Amniotic stem cell (primary cell): ENCODE measurements around the gene PDE11A.
"Not testable (repeated sequence)": the region's sequence is repeated elsewhere in the genome, so short reads cannot be mapped to it uniquely, and the experiment has no call there.

ENCODE experiments used
- DNase-seq: peaks from one replicate; lab custom pipeline; 2025; lab: John Stamatoyannopoulos, UW

PDE11A gene

GRCh38 chr2:178008636-178009289, 63.8 kb downstream of the PDE11A start:
- no peak for DNase-seq

- DNase-seq, result no peak
Observed at GRCh38 chr2:178006710-178007109, 65.9 kb downstream of the PDE11A start.

- DNase-seq, result no peak
Observed at GRCh38 chr2:178005756-178006155, 66.8 kb downstream of the PDE11A start.

DNA sequence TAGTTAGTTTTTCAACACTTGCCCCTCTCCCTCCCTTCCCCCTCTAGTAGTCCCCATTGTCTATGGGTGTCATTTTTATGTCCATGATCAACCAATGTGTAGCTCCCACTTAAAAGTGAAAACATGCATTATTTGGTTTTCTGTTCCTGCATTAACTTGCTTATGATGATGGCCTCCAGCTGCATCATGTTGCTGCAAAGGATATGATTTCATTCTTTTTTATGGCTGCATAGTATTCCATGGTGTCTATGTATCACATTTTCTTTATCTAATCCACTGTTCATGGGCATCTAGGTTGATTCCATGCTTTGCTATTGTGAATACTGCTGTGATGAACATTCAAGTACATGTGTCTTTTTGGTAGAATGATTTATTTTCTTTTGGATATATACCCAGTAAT, 70.5 kb downstream of the PDE11A start:
- DNase-seq, result no peak

- DNase-seq, result no peak
Observed at GRCh38 chr2:177998996-177999395, 73.6 kb downstream of the PDE11A start.

DNA sequence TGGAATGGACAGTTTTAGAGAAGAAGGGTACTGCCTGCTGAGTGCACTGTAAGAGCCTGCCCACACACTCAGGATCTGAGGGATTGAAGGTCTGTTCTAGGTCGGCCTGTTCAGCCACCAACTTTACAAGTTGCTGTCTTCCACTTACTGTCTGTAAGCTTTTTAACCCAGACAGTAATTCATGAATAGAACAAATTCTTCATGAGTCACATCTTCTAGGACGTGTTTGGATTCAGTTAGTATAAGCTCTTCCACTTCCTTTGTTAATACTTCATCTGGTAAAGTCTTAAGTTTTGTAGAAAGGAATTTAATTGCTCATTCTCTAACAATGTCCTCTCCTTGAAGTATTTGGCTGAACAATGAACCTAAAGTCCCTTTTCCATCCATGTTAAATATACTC, 74.6 kb downstream of the PDE11A start:
- no peak for DNase-seq

DNA sequence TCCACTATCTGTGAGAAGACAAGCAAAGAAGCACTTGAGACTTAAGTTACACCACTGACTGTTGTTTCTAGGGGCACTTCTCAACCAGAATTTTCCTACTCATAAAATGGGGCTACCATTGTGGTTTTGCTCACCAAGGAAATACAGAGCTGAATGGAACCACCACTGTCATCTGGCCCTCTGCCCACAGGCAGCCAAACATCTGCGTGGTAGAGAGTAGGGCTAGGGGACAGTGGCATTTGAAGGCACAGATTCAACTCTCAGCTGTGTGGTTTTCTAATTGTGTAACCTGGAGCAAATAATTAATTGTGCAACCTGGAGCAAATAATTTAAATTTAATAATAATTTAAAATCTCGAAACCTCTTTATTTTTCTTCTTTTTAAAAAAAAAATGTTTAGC, 79.6 kb downstream of the PDE11A start:
- DNase-seq, result no peak

GRCh38 chr2:177989029-177989885, 83.3 kb downstream of the PDE11A start:
- DNase-seq, result no peak

GRCh38 chr2:177984749-177985148, 87.8 kb downstream of the PDE11A start:
- no peak for DNase-seq

GRCh38 chr2:177983183-177983788, 89.3 kb downstream of the PDE11A start:
- DNase-seq, result no peak

GRCh38 chr2:177972782-177973181, 99.8 kb downstream of the PDE11A start:
- no peak for DNase-seq

DNA sequence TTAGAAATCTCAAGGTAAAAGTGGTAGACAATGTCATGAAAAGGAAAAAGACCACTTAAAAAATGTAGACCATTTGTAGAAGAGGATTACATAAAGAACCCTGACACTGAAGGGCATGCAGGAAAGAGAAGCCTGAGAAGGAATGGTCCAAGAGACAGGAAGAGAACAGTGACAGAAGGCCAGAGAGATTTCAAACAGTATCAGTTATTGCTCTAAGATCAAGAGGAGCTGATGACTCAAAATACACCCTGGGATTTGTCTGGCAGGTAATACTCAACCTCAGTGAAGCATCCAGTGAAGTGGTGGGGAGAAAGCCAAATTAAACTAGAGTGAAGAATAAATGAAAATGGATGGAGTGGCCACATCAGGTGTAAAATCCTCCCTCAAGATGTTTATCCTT, 100.5 kb downstream of the PDE11A start:
- DNase-seq, result no peak

DNA sequence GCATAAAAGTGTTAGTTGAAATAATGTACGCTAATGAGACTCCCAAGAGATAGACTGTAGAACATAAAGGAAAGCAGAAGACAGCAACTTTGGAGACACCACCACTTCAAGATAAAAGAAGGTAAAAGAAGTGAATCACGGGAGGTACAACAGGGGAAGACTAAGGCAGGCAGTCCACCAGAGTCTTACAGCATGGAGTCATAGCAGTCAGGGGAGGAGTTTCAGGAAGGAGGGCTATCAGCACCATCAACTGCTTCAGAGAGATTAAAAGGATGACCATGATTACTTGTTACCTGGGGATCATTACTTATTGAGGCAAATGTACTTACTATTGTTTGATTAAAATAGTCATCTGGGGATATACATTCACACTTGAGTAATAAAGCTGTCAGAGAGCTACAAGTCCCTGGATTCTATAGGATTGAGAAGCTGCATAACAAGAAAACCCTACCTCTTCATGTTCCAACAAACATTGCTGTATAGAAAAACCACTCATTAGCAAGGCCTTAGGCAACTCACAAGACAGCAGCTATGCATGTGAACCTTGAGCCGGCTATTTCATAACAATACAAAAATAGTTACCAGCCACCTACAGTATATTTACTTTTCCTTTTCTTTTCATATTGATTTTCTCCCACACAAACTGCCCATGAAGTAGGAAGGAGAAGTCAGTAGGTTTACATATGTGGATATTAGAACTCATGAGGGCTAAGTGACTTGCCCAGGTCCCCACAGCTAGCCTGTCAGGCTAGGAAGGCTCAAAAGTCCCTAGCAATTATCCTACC, 101.7 kb downstream of the PDE11A start:
- no peak for DNase-seq

GRCh38 chr2:177964892-177965291, 107.7 kb downstream of the PDE11A start:
- no peak for DNase-seq

DNA sequence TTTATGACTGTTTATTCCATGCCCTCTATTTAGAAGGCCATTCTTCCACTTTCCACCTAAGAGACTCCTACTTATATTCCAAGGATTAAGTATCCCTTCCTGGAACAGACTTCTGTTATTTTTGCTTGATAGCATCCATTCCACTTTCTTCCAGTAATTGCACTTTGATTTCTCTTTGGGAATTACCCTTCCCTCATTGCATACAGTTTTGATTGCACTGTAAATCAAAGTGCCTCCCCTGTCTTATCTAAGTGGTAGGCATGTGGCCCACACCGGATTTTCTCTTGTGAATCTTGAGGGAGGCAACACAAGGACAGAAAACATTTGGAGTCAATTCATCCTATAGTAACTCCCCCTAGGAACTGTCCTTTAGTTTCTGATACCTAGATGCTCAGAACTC, 120.4 kb downstream of the PDE11A start:
- no peak for DNase-seq

DNA sequence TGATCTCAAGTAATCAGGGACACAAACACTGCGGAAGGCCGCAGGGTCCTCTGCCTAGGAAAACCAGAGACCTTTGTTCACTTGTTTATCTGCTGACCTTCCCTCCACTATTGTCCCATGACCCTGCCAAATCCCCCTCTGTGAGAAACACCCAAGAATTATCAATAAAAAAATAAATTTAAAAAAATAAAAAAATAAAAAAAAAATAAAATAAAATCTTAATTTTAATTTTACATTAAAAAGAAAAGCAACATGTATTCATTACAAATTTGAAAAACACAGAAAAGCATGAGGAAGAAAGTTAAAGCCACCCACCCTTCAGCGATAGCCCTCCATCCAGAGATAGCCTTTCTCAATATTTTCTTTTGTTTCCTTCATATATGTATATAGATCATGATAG, 125.0 kb downstream of the PDE11A start:
- not testable (repeated sequence) for DNase-seq

DNA sequence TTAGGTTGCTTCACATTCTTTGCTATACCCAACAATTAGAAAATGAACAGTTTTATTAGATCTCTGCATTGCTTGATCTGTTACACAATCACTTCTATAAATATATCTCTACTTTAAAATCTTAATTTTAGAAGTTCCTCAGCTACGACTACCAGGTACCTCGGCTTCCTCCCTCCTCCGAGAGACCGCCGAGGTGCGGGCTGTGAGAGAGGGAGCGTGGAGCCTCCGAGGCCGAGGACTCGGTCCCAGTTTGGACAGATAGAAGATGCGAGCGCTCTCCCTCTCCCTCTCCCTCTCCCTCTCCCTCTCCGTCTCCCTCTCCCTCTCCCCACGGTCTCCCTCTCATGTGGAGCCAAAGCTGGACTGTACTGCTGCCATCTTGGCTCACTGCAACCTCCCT, 128.0 kb downstream of the PDE11A start:
- not testable (repeated sequence) for DNase-seq

GRCh38 chr2:177942731-177943130, 129.8 kb downstream of the PDE11A start:
- DNase-seq, result no peak

DNA sequence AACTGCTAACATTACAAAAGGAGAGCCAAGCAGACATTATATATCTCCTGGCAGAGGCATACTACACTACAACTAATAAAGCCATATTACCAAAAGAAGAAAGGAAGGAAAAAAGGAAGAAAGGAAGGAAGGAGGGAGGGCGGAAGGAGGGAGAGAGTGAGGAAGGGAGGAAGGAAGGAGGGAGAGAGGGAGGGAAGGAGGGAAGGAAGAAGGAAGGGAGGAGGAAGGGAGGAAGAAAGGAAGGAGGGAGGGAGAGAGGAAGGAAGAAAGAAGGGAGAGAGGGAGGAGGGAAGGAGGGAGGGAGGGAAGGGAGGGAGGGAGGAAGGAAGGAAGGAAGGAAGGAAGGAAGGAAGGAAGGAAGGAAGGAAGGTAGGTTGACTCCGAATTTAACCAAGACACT, 133.4 kb downstream of the PDE11A start:
- no peak for DNase-seq

DNA sequence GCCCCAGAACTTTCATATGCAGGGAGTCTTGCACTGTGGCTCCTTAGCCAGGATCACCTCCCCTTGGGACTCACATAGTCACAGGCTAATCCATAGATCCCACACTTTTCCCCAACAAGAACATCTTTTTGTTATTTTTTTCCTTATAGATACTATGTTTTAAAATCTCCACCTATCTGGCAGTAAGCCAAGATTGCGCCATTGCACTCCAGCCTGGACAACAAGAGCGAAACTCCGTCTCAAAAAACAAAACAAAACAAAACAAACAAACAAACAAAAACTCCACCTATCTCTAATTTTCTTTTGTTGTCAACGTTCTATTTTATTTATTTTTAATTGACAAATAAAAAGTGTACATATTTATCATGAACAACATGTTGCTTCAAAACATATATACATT, 141.7 kb downstream of the PDE11A start:
- DNase-seq, result no peak

DNA sequence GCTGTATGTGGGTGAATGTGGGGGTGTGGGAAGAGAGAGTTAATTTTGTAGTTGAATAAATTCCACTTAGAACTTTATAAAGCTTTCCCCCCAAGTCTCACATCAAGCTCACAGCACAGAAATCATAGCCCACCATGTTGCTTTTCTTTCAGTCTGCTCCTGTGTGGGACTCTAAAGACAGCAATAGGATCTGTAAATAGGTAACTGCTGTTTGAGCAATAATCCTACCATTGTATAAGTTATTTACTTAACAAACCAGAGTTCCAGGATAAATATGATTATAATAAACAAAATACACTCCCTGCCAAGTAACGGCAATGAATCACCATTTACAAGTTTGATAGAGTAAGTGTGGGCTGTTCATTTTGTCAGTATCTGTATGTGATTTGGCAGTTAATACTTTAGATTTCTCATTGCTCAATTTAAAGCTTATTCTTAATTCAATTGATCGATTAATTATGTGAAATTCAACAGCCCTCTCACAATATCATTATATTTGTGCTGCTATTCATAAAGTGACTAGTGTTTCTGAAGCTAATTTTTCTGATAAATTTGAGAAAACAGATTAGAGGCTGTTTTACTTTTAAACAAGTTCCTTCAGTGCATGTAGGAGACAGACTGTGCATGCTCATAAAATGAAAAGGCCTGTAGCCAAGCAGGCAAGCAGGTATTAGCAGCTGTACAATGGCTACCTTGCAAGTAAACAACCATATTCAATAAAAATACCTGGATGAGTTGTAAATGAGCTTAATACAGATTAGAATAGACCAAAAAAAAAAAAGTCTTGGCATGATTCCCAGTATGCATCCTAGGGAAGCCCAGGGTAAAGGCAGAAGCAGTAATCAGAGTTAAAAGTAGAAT, 142.7 kb downstream of the PDE11A start:
- no peak for DNase-seq
